Keratinocyte (primary cell): Measurements from ENCODE around the gene PRRC2C. TPM values are rescaled to one million over a fixed set of nuclear protein-coding genes. Genes with fewer than 3 reads are reported as not detected.

Experiments used
- DNase-seq: peaks from one replicate; pipeline ENCODE4 v3.0.0-alpha.2; 2011; ENCODE audit warnings: low read depth, missing footprints, low spot score
- FAIRE-seq: peaks from 2 replicates; lab custom pipeline; 2011; peaks lifted over from hg19 to GRCh38; lab: Jason Lieb, UNC
- H2AFZ ChIP-seq: 2 replicates; pipeline ENCODE4 v1.6.0; 2012; ENCODE audit warnings: low read length, control low read depth, inconsistent platforms; ENCODE audit not compliant: control insufficient read depth
- H3K27ac ChIP-seq: 2 replicates; pipeline ENCODE4 v1.5.1; 2011; ENCODE audit warnings: low read length; ENCODE audit not compliant: control insufficient read depth, insufficient read depth
- H3K27me3 ChIP-seq: 3 replicates; pipeline ENCODE4 v1.6.0; 2011; ENCODE audit warnings: low read length; ENCODE audit not compliant: control insufficient read depth, insufficient read depth; ENCODE audit errors: extremely low read depth
- H3K36me3 ChIP-seq, 2 experiments: 2 replicates in 1 of 2; 3 replicates in 1 of 2; pipeline ENCODE4 v1.5.1; 2011; ENCODE audit warnings: low read length in 2 of 2, mild to moderate bottlenecking in 1 of 2; ENCODE audit not compliant: control insufficient read depth in 2 of 2, insufficient read depth in 2 of 2; ENCODE audit errors: extremely low read depth in 1 of 2
- H3K4me1 ChIP-seq: 3 replicates; pipeline ENCODE4 v1.5.1; 2011; ENCODE audit warnings: low read length; ENCODE audit not compliant: control insufficient read depth, insufficient read depth; ENCODE audit errors: extremely low read depth
- H3K4me2 ChIP-seq: 3 replicates; pipeline ENCODE4 v1.6.0; 2011; ENCODE audit warnings: low read depth, low read length; ENCODE audit not compliant: control insufficient read depth, insufficient read depth; ENCODE audit errors: extremely low read depth
- H3K4me3 ChIP-seq, 3 experiments: fragments of 200-600 bp in 1 of 3; sonication (generic) in 1 of 3; 2 replicates in 2 of 3; 3 replicates in 1 of 3; pipeline ENCODE4 v1.5.1; 2011 to 2016; ENCODE audit warnings: low read length in 3 of 3, mild to moderate bottlenecking in 3 of 3, control low read depth in 2 of 3, inconsistent platforms in 1 of 3, low read depth in 1 of 3, mixed read lengths in 1 of 3, mixed run types in 1 of 3, moderate library complexity in 1 of 3; ENCODE audit not compliant: control insufficient read depth in 2 of 3, insufficient read depth in 2 of 3; ENCODE audit errors: extremely low read depth in 1 of 3
- H3K79me2 ChIP-seq: 2 replicates; pipeline ENCODE4 v1.6.0; 2012; ENCODE audit warnings: low read length; ENCODE audit not compliant: control insufficient read depth, insufficient read depth
- H3K9ac ChIP-seq: 3 replicates; pipeline ENCODE4 v1.6.0; 2011; ENCODE audit warnings: low read length; ENCODE audit not compliant: control insufficient read depth, insufficient read depth; ENCODE audit errors: extremely low read depth
- H3K9me1 ChIP-seq: 3 replicates; pipeline ENCODE4 v1.6.0; 2011; ENCODE audit warnings: low read length; ENCODE audit not compliant: control insufficient read depth, insufficient read depth; ENCODE audit errors: extremely low read depth
- H3K9me3 ChIP-seq: 2 replicates; pipeline ENCODE4 v1.5.1; 2012; ENCODE audit warnings: low read depth, low read length; ENCODE audit not compliant: control insufficient read depth
- H4K20me1 ChIP-seq: 3 replicates; pipeline ENCODE4 v1.6.0; 2011; ENCODE audit warnings: low read length; ENCODE audit not compliant: control insufficient read depth, insufficient read depth; ENCODE audit errors: extremely low read depth
- EZH2 ChIP-seq: IDR thresholded peaks from one replicate; pipeline ENCODE4 v1.6.1; 2012; ENCODE audit warnings: inconsistent platforms, mild to moderate bottlenecking, low read length, moderate library complexity
- dilution Hi-C: fragments of 300-500 bp; cut with MboI; formaldehyde crosslinking; loops from one replicate; pipeline ENCODE4 v1.7.0; 2020; ENCODE audit warnings: low sequenced_read_pairs; ENCODE audit not compliant: extremely low pct_ligation_motif_present
- polyA plus RNA-seq, 5 experiments: library from polyadenylated mRNA; depleted of rRNA in 3 of 5; stranded (reverse) in 3 of 5; stranded (forward) in 1 of 5; unstranded in 1 of 5; fragments of >200 nt; gene quantifications; 1 replicate in 1 of 5; 2 replicates in 3 of 5; 3 replicates in 1 of 5; pipeline versions ENCODE4 v1.2.1 to v1.2.3, GENCODE V29; 2011 to 2012; ENCODE audit warnings: missing spikeins in 2 of 5, low read depth in 1 of 5, low replicate concordance in 1 of 5
- TF ChIP-seq, protein P1 (sequence below), 3 experiments: IDR thresholded peaks in 1 of 3; conservative IDR thresholded peaks in 1 of 3; optimal IDR thresholded peaks in 1 of 3; 2 replicates in 2 of 3; 3 replicates in 1 of 3; pipeline versions ENCODE3 to v1.5.1; 2011; ENCODE audit warnings: low read length in 3 of 3, mild to moderate bottlenecking in 3 of 3, moderate library complexity in 2 of 3, control low read depth in 1 of 3, inconsistent platforms in 1 of 3; ENCODE audit not compliant: insufficient read depth in 2 of 3; ENCODE audit errors: extremely low read depth in 1 of 3

Gene PRRC2C
- polyA plus RNA-seq, 1 donor (not counting 4 experiments of a cell fraction or from before 2014, with no cell fraction given): 88.6 TPM

DNA sequence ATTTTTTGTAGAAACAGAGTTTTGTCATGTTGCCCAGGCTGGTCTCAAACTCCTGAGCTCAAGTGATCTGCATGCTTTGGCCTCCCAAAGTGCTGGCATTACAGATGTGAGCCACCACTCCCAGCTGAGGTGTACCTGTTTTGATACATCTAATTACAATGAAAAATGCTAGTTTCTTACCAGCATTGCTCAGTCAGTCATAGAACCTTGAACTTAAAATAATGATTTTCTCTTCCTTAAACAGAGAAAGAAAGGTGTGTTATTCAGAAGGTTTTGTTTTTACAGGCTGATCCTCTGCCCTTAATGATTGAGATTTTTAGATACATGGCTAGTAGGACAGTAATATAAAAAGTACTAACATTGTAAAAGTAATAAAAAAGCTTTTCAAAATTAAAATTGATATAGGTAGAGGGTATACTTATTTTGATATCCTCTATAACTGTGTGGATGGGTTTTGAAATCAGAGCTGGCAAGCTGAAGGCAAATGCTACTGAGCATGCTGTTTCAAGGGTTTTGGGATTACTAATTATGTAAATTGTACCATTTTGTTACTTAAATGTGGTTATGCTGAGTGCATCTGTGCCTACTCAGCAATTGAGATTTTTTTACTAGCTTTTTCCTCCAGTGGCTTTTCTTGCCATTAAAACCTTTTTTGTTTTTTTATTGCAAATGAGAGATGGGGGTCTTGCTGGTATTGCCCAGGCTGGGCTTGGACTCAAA, 16.1 kb downstream of the PRRC2C start:
- H3K4me1 ChIP-seq: no peaks in the 10 kb centered on the region
- peaks cover 3% of the 10 kb centered on the region in 2 experiments for H3K36me3 ChIP-seq
- H3K4me2 ChIP-seq: no peak overlapping the region
- TF ChIP-seq EZH2: no peak
- TF ChIP-seq, protein P1, sequence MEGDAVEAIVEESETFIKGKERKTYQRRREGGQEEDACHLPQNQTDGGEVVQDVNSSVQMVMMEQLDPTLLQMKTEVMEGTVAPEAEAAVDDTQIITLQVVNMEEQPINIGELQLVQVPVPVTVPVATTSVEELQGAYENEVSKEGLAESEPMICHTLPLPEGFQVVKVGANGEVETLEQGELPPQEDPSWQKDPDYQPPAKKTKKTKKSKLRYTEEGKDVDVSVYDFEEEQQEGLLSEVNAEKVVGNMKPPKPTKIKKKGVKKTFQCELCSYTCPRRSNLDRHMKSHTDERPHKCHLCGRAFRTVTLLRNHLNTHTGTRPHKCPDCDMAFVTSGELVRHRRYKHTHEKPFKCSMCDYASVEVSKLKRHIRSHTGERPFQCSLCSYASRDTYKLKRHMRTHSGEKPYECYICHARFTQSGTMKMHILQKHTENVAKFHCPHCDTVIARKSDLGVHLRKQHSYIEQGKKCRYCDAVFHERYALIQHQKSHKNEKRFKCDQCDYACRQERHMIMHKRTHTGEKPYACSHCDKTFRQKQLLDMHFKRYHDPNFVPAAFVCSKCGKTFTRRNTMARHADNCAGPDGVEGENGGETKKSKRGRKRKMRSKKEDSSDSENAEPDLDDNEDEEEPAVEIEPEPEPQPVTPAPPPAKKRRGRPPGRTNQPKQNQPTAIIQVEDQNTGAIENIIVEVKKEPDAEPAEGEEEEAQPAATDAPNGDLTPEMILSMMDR (optimal IDR thresholded peaks at IDR 0.05 in 1 of 3, IDR thresholded peaks at IDR 0.05 in 1 of 3, conservative IDR thresholded peaks at IDR 0.05 in 1 of 3; ENCODE audit: extremely low read depth in 1 of 3, insufficient read depth in 2 of 3, low read length in 3 of 3): no peak
- no peak overlapping the region for H3K27ac ChIP-seq
- no peak overlapping the region for H3K4me3 ChIP-seq
- no peak for FAIRE-seq
- no peak overlapping the region for H3K9ac ChIP-seq
- peaks cover 64% of the 10 kb centered on the region for H4K20me1 ChIP-seq
- peaks cover 6% of the 10 kb centered on the region for H3K9me1 ChIP-seq
- H3K27me3 ChIP-seq: no peaks in the 10 kb centered on the region
- no peak overlapping the region for H2AFZ ChIP-seq
- dilution Hi-C loops: no loop called here
- DNase-seq: no peak
- H3K9me3 ChIP-seq: no peaks in the 10 kb centered on the region
- H3K79me2 ChIP-seq: peaks cover 100% of the 10 kb centered on the region

- H2AFZ ChIP-seq: no peak overlapping the region
- H3K9me3 ChIP-seq: no peaks in the 10 kb centered on the region
- no peaks in the 10 kb centered on the region for H3K9me1 ChIP-seq
- TF ChIP-seq EZH2: no peak
- TF ChIP-seq, protein P1 (optimal IDR thresholded peaks at IDR 0.05 in 1 of 3, IDR thresholded peaks at IDR 0.05 in 1 of 3, conservative IDR thresholded peaks at IDR 0.05 in 1 of 3; ENCODE audit: extremely low read depth in 1 of 3, insufficient read depth in 2 of 3, low read length in 3 of 3): no peak
- no peaks in the 10 kb centered on the region for H3K27me3 ChIP-seq
- peaks cover 50% of the 10 kb centered on the region for H4K20me1 ChIP-seq
- H3K79me2 ChIP-seq: peaks cover 100% of the 10 kb centered on the region
- DNase-seq (no peak), FAIRE-seq (no peak)
- no peaks in the 10 kb centered on the region for H3K4me1 ChIP-seq
- H3K36me3 ChIP-seq: peaks cover 0 to 3% of the 10 kb centered on the region in 2 experiments
- no peak overlapping the region for H3K9ac ChIP-seq
- H3K4me3 ChIP-seq: no peak overlapping the region
- dilution Hi-C loops: no loop called here
- no peak overlapping the region for H3K27ac ChIP-seq
- H3K4me2 ChIP-seq: no peak overlapping the region
Measured at GRCh38 chr1:171506525-171507304, 21.4 kb downstream of the PRRC2C start.
